NK-92 treated with Interleukin-12 subunit alpha and Interleukin-12 subunit beta, amount 100 ng/mL, for 24 hours (cell line): Measurements from ENCODE around the gene ARHGEF26.

Experiments
- DNase-seq: peaks from one replicate; lab custom pipeline; 2025; lab: John Stamatoyannopoulos, UW

The ARHGEF26 gene

GRCh38 chr3:154113609-154114008 is 7.6 kb upstream of the ARHGEF26 start:
- no peak for DNase-seq

GRCh38 chr3:154115332-154115731 is 5.9 kb upstream of the ARHGEF26 start:
- DNase-seq = no peak

- no peak for DNase-seq
These were observed 1.2 kb upstream of the ARHGEF26 start for GRCh38 chr3:154119951-154120350.

GRCh38 chr3:154121701-154122551 is 736 bp downstream of the ARHGEF26 start:
- DNase-seq = no peak

- no peak for DNase-seq
These were observed 1.3 kb downstream of the ARHGEF26 start for GRCh38 chr3:154122552-154122911.

- no peak for DNase-seq
These were observed 1.8 kb downstream of the ARHGEF26 start for GRCh38 chr3:154122912-154123559.

GRCh38 chr3:154123906-154124305 is 2.7 kb downstream of the ARHGEF26 start:
- DNase-seq = no peak

GRCh38 chr3:154125378-154126030 is 4.3 kb downstream of the ARHGEF26 start:
- DNase-seq = no peak

GRCh38 chr3:154126651-154127050 is 5.5 kb downstream of the ARHGEF26 start:
- DNase-seq = no peak

- DNase-seq = no peak
These were observed 8.4 kb downstream of the ARHGEF26 start for GRCh38 chr3:154129625-154130024.

GRCh38 chr3:154130540-154130939 is 9.3 kb downstream of the ARHGEF26 start:
- DNase-seq = no peak

- DNase-seq = no peak
These were observed 10.6 kb downstream of the ARHGEF26 start for GRCh38 chr3:154131830-154132229.

- DNase-seq = no peak
These were observed 11.7 kb downstream of the ARHGEF26 start for GRCh38 chr3:154132777-154133375.

GRCh38 chr3:154135511-154136173 is 14.5 kb downstream of the ARHGEF26 start:
- DNase-seq = no peak

GRCh38 chr3:154137036-154137435 is 15.8 kb downstream of the ARHGEF26 start:
- DNase-seq = no peak

- no peak for DNase-seq
These were observed 18.8 kb downstream of the ARHGEF26 start for GRCh38 chr3:154139996-154140436.

GRCh38 chr3:154142608-154143007 is 21.4 kb downstream of the ARHGEF26 start:
- DNase-seq = no peak

- no peak for DNase-seq
These were observed 22.7 kb downstream of the ARHGEF26 start for GRCh38 chr3:154143873-154144272.

- no peak for DNase-seq
These were observed 23.8 kb downstream of the ARHGEF26 start for GRCh38 chr3:154144825-154145465.

- no peak for DNase-seq
These were observed 27.4 kb downstream of the ARHGEF26 start for GRCh38 chr3:154148541-154148940.

GRCh38 chr3:154149286-154149685 is 28.1 kb downstream of the ARHGEF26 start:
- no peak for DNase-seq
